GM12872 (cell line): ENCODE data around the gene FNDC3B.

ENCODE experiments used
- TF ChIP-seq, protein P1 (sequence below): IDR thresholded peaks from 3 replicates; pipeline ENCODE4 v1.5.1; 2011; ENCODE audit warnings: low read depth, mild to moderate bottlenecking, low read length, moderate library complexity; ENCODE audit not compliant: insufficient read depth

Gene FNDC3B

DNA sequence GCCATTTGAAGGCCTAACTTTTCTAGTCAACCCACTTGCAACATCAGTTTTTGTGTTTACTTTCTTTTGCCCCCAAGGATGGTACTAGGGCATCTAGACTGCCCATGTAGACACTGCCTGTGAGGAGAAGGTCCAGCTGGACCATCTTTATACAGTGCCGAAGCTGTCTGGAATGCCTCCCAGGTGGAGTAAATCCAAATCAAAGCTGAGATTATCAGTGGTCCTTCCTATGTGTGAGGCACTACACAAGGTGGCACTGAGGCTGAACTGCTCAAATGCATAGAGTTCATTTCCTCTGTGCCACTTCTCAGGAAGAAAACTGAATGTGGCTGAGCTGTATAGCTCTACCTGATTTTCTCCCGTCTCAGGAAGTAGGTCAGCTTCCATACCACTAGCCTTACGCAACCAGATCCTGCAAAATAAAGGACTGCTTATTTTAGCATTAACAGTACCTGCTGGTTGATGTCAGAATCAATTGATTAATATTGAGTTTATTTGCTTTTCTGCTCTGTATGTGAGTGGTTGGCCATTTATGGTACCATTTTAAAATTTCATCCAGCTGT lies 302.8 kb downstream of the FNDC3B start:
- TF ChIP-seq, protein P1, sequence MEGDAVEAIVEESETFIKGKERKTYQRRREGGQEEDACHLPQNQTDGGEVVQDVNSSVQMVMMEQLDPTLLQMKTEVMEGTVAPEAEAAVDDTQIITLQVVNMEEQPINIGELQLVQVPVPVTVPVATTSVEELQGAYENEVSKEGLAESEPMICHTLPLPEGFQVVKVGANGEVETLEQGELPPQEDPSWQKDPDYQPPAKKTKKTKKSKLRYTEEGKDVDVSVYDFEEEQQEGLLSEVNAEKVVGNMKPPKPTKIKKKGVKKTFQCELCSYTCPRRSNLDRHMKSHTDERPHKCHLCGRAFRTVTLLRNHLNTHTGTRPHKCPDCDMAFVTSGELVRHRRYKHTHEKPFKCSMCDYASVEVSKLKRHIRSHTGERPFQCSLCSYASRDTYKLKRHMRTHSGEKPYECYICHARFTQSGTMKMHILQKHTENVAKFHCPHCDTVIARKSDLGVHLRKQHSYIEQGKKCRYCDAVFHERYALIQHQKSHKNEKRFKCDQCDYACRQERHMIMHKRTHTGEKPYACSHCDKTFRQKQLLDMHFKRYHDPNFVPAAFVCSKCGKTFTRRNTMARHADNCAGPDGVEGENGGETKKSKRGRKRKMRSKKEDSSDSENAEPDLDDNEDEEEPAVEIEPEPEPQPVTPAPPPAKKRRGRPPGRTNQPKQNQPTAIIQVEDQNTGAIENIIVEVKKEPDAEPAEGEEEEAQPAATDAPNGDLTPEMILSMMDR, result no peak

- TF ChIP-seq, protein P1, result no peak
Observed at GRCh38 chr3:172343117-172343516, 303.7 kb downstream of the FNDC3B start.

DNA sequence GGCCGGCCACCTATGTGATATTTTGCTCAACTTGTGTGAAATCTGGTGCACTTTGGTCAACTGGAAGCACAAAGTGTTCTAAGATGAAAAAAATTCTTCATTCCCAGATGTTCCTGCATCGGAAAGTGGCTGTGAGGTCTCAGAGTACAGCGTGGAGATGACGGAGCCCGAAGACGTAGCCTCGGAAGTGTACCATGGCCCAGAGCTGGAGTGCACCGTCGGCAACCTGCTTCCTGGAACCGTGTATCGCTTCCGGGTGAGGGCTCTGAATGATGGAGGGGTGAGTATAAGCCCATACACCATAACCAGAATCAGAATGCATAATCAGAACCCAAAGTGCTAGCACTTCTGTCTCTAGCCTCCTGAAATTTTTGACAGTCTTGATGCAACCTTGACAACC lies 304.6 kb downstream of the FNDC3B start:
- TF ChIP-seq, protein P1, result no peak

DNA sequence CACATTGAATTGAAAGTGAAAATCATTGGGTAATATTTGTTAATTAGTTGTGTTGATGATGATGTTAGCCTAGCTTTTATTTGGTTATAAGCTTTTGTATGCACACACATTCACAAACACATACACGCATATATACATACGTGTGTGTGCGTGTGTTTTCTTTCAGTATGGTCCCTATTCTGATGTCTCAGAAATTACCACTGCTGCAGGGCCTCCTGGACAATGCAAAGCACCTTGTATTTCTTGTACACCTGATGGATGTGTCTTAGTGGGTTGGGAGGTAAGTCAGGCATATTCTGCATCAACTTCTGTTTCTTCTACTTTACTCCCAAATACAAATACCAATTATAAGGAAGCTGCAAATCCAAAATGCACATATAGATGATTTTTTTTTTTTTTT lies 306.8 kb downstream of the FNDC3B start:
- TF ChIP-seq, protein P1, result no peak

DNA sequence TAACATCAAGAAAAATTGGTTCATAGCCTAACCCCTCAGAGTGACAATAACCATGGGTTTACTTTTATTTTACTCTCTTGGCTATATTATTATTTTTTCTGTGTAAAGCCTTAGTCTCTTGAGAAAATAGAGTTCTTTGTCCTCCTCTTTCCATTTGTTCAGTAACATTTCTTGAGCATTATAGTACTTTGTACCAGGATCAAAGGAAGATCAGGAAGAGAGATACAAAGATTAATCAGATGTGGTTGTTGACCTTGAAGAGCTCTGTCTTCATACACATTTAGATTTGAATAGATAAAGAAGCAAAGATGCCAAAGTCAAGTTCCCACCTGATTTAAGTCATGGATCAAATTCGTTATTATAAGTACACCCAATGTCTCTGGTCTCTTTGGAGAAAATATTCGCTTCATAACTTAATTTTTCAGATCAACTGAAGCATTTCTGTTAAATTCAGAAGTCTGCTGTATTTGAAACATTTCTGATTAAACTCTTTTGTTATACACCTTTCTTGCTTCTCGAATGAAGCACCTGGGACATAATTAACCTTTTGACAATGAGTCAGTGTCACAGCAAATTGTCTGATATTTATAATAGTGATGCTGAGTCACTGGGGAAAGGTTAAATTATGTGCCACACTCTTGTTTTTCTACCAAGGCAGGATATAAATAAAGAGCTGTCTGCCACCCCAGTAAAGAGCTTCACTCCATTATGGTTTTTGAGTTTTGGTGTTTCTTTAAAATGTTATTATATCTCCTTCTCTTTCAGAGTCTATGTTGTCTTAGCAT lies 308.7 kb downstream of the FNDC3B start:
- TF ChIP-seq, protein P1, result no peak

GRCh38 chr3:172351895-172352466 lies 312.6 kb downstream of the FNDC3B start:
- TF ChIP-seq, protein P1, result no peak

GRCh38 chr3:172352786-172353185 lies 313.4 kb downstream of the FNDC3B start:
- TF ChIP-seq, protein P1, result no peak
